Upper lobe of right lung (tissue), 1 donor: ENCODE results near the gene UTP15. TPM values are rescaled to one million over a fixed set of nuclear protein-coding genes. Genes with fewer than 3 reads are reported as not detected.
A peak's percentile ranks its signal among the peaks of the same experiment; 100 is the strongest.

Source experiments
- ATAC-seq: fragments of 200-7000 bp; cut with Tn5 transposase; one replicate; pipeline ENCODE4 v1.9.1; 2020; ENCODE audit warnings: mild to moderate bottlenecking, moderate library complexity
- DNase-seq: peaks from one replicate; pipeline ENCODE4 v3.0.0-alpha.2; 2020
- H3K27ac ChIP-seq: fragments of 200-600 bp; one replicate; pipeline ENCODE4 v1.8.0; 2022
- H3K27me3 ChIP-seq: fragments of 200-600 bp; one replicate; pipeline ENCODE4 v1.8.0; 2022; ENCODE audit warnings: mild to moderate bottlenecking
- H3K36me3 ChIP-seq: fragments of 200-600 bp; one replicate; pipeline ENCODE4 v1.8.0; 2022
- H3K4me1 ChIP-seq: fragments of 200-600 bp; one replicate; pipeline ENCODE4 v1.8.0; 2022
- H3K4me3 ChIP-seq: fragments of 200-600 bp; one replicate; pipeline ENCODE4 v1.8.0; 2022; ENCODE audit warnings: mild to moderate bottlenecking
- H3K9me3 ChIP-seq: fragments of 200-600 bp; one replicate; pipeline ENCODE4 v1.8.0; 2022
- CTCF ChIP-seq: fragments of 200-600 bp; IDR thresholded peaks from one replicate; pipeline ENCODE4 v1.8.0; 2022; ENCODE audit warnings: antibody characterized with exemption
- intact Hi-C: fragments of 100-400 bp; cut with DNase I; formaldehyde crosslinking; loops from one replicate; pipeline ENCODE4 v1.11.0; 2022
- total RNA-seq: library from RNA; stranded (reverse); fragmentation: NEBNext Ultra II Directional; extraction: Animal tissue kit (Norgen Biotek cat#: 25700); gene quantifications from one replicate; pipeline ENCODE4 v1.2.1, GENCODE V29; 2021
- donor health status: DM: no; HTN: yes; CAD: no; lungs with severe emphysema.

The UTP15 gene
- total RNA-seq, 1 donor from 2014 or later = 20.1 TPM

- no peaks in the 10 kb centered on the region for H3K4me1 ChIP-seq
- DNase-seq (no peak), ATAC-seq (no peak)
- no peaks in the 10 kb centered on the region for H3K9me3 ChIP-seq
- TF ChIP-seq CTCF = no peak
- no peak overlapping the region for H3K27ac ChIP-seq
- H3K4me3 ChIP-seq = no peak overlapping the region
- no peaks in the 10 kb centered on the region for H3K36me3 ChIP-seq
- intact Hi-C loops = no loop called here
- H3K27me3 ChIP-seq = no peaks in the 10 kb centered on the region
Measured at GRCh38 chr5:73592551-73592950, 27.0 kb downstream of the UTP15 start.

- peak; percentile 67 for TF ChIP-seq CTCF
- no peaks in the 10 kb centered on the region for H3K4me1 ChIP-seq
- no peaks in the 10 kb centered on the region for H3K36me3 ChIP-seq
- H3K4me3 ChIP-seq = no peak overlapping the region
- DNase-seq (no peak), ATAC-seq (peak; percentile 79)
- intact Hi-C loops = no loop called here
- H3K27ac ChIP-seq = no peak overlapping the region
- H3K9me3 ChIP-seq = no peaks in the 10 kb centered on the region
- H3K27me3 ChIP-seq = no peaks in the 10 kb centered on the region
Measured at GRCh38 chr5:73596705-73597328, 31.3 kb downstream of the UTP15 start.

GRCh38 chr5:73599380-73599779 is 33.8 kb downstream of the UTP15 start:
- no peak for ATAC-seq
- intact Hi-C loops = no loop called here
- no peak for DNase-seq
- no peaks in the 10 kb centered on the region for H3K36me3 ChIP-seq
- H3K9me3 ChIP-seq = no peaks in the 10 kb centered on the region
- no peak overlapping the region for H3K4me3 ChIP-seq
- H3K4me1 ChIP-seq = no peaks in the 10 kb centered on the region
- TF ChIP-seq CTCF = no peak
- H3K27ac ChIP-seq = no peak overlapping the region
- H3K27me3 ChIP-seq = no peaks in the 10 kb centered on the region

GRCh38 chr5:73603998-73604397 is 38.5 kb downstream of the UTP15 start:
- peak; percentile 70 for ATAC-seq
- no peaks in the 10 kb centered on the region for H3K4me1 ChIP-seq
- no peak for TF ChIP-seq CTCF
- H3K27me3 ChIP-seq = no peaks in the 10 kb centered on the region
- intact Hi-C loops = no loop called here
- no peaks in the 10 kb centered on the region for H3K9me3 ChIP-seq
- no peak for DNase-seq
- no peak overlapping the region for H3K4me3 ChIP-seq
- H3K27ac ChIP-seq = no peak overlapping the region
- no peaks in the 10 kb centered on the region for H3K36me3 ChIP-seq

- TF ChIP-seq CTCF = no peak
- intact Hi-C loops = no loop called here
- no peak for ATAC-seq
- H3K9me3 ChIP-seq = no peaks in the 10 kb centered on the region
- H3K36me3 ChIP-seq = no peaks in the 10 kb centered on the region
- H3K27ac ChIP-seq = no peak overlapping the region
- no peaks in the 10 kb centered on the region for H3K27me3 ChIP-seq
- no peak for DNase-seq
- no peaks in the 10 kb centered on the region for H3K4me1 ChIP-seq
- H3K4me3 ChIP-seq = no peak overlapping the region
Measured at GRCh38 chr5:73605223-73606087, 39.9 kb downstream of the UTP15 start.
